MM.1S (cell line): ENCODE data around the gene ARL5C.

ENCODE experiments used
- EZH2 ChIP-seq: fragments of 300-600 bp; sonication (generic); optimal IDR thresholded peaks from 2 replicates; pipeline ENCODE3; 2017; ENCODE audit warnings: low read depth, mild to moderate bottlenecking, antibody characterized with exemption, low read length, mixed read lengths
- EZH2phosphoT487 ChIP-seq: fragments of 300-600 bp; sonication (generic); IDR thresholded peaks from 2 replicates; pipeline ENCODE4 v1.6.1; 2018; ENCODE audit warnings: antibody characterized with exemption, low read length
- TF ChIP-seq, protein P1 (sequence below): fragments of 300-600 bp; sonication (generic); IDR thresholded peaks from 2 replicates; pipeline ENCODE4 v1.5.1; 2016; ENCODE audit warnings: antibody characterized with exemption, low read length, mixed read lengths

GRCh38 chr17:39205112-39205526 is 39.2 kb upstream of the ARL5C start:
- TF ChIP-seq, protein P1, sequence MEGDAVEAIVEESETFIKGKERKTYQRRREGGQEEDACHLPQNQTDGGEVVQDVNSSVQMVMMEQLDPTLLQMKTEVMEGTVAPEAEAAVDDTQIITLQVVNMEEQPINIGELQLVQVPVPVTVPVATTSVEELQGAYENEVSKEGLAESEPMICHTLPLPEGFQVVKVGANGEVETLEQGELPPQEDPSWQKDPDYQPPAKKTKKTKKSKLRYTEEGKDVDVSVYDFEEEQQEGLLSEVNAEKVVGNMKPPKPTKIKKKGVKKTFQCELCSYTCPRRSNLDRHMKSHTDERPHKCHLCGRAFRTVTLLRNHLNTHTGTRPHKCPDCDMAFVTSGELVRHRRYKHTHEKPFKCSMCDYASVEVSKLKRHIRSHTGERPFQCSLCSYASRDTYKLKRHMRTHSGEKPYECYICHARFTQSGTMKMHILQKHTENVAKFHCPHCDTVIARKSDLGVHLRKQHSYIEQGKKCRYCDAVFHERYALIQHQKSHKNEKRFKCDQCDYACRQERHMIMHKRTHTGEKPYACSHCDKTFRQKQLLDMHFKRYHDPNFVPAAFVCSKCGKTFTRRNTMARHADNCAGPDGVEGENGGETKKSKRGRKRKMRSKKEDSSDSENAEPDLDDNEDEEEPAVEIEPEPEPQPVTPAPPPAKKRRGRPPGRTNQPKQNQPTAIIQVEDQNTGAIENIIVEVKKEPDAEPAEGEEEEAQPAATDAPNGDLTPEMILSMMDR = no peak
- TF ChIP-seq EZH2 (no peak), EZH2phosphoT487 (no peak)
